Measurements from ENCODE around the gene KANK4.
"Not testable (repeated sequence)": the region's sequence is repeated elsewhere in the genome, so short reads cannot be mapped to it uniquely, and the experiment has no call there.

Gene KANK4

DNA sequence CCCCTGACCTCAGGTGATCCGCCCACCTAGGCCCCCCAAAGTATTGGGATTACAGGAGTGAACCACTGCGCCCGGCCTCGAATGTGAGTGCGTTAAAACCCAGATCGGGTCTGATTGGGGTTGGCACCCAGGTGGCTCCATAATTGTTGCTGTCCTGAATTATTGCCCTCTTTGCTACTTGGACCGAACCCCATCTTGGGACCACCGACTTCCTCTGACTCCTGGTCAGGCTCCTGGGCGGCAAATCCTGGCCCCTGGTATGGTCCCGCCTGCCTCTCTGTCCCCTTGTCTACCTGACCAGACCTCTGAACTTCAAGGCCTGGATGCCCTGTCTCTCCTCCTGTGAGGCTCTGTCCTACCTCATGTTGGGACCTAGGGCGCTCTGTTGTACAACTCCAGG, 91.7 kb downstream of the KANK4 start:
- DNase-seq (ENCODE audit: insufficient read length, low spot score) = no peak
- no peak for FAIRE-seq
- no peak for TF ChIP-seq PAX5 (IDR thresholded peaks at IDR 0.05; ENCODE audit: insufficient read depth, low read length, severe bottlenecking)
- TF ChIP-seq POLR2A (IDR thresholded peaks at IDR 0.05; ENCODE audit: low read depth, low read length) = no peak
- TF ChIP-seq POU2F2 (IDR thresholded peaks at IDR 0.05; ENCODE audit: low read depth, low read length) = no peak
- no peak for TF ChIP-seq TAF1 (IDR thresholded peaks at IDR 0.05; ENCODE audit: low read depth, low read length)
- no peak for TF ChIP-seq SPI1 (IDR thresholded peaks at IDR 0.05; ENCODE audit: low read depth, low read length)
- TF ChIP-seq POLR2AphosphoS5 (IDR thresholded peaks at IDR 0.05; ENCODE audit: low read depth, low read length) = no peak

DNA sequence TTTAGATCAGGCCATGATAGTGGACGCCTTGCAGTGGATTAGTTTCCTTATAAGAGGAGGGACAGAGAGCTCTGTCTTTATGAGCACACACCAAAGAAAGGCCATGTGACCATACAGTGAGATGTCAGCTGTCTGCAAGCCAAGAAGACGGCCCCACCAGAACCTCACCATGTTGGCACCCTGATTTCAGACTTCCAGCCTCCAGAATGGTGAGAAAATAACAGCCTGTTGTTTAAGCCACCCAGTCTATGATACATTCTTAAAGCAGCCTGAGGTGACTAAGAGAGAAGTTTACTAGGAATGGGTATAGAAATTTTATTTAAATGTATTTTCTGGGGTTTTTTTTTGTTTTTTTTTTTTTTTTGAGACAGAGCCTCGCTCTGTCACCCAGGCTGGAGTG, 95.1 kb downstream of the KANK4 start:
- TF ChIP-seq TAF1 (IDR thresholded peaks at IDR 0.05; ENCODE audit: low read depth, low read length) (no peak), SPI1 (IDR thresholded peaks at IDR 0.05; ENCODE audit: low read depth, low read length) (no peak), PAX5 (IDR thresholded peaks at IDR 0.05; ENCODE audit: insufficient read depth, low read length, severe bottlenecking) (no peak)
- no peak for DNase-seq (ENCODE audit: insufficient read length, low spot score)
- FAIRE-seq = no peak

GRCh38 chr1:62222321-62222720, 96.9 kb downstream of the KANK4 start:
- DNase-seq (ENCODE audit: insufficient read length, low spot score) = no peak
- TF ChIP-seq POU2F2 (IDR thresholded peaks at IDR 0.05; ENCODE audit: low read depth, low read length) = no peak
- no peak for TF ChIP-seq SPI1 (IDR thresholded peaks at IDR 0.05; ENCODE audit: low read depth, low read length)
- TF ChIP-seq POLR2AphosphoS5 (IDR thresholded peaks at IDR 0.05; ENCODE audit: low read depth, low read length) = no peak
- no peak for TF ChIP-seq PAX5 (IDR thresholded peaks at IDR 0.05; ENCODE audit: insufficient read depth, low read length, severe bottlenecking)
- TF ChIP-seq TAF1 (IDR thresholded peaks at IDR 0.05; ENCODE audit: low read depth, low read length) = no peak
- no peak for TF ChIP-seq POLR2A (IDR thresholded peaks at IDR 0.05; ENCODE audit: low read depth, low read length)
- no peak for FAIRE-seq

GRCh38 chr1:62221171-62221570, 98.1 kb downstream of the KANK4 start:
- TF ChIP-seq PAX5 (IDR thresholded peaks at IDR 0.05; ENCODE audit: insufficient read depth, low read length, severe bottlenecking) (no peak), SPI1 (IDR thresholded peaks at IDR 0.05; ENCODE audit: low read depth, low read length) (no peak), POU2F2 (IDR thresholded peaks at IDR 0.05; ENCODE audit: low read depth, low read length) (no peak), POLR2AphosphoS5 (IDR thresholded peaks at IDR 0.05; ENCODE audit: low read depth, low read length) (no peak), POLR2A (IDR thresholded peaks at IDR 0.05; ENCODE audit: low read depth, low read length) (no peak), TAF1 (IDR thresholded peaks at IDR 0.05; ENCODE audit: low read depth, low read length) (no peak)
- DNase-seq (ENCODE audit: insufficient read length, low spot score) (no peak), FAIRE-seq (no peak)

GRCh38 chr1:62220456-62220855, 98.8 kb downstream of the KANK4 start:
- DNase-seq (ENCODE audit: insufficient read length, low spot score); FAIRE-seq: not testable (repeated sequence)

DNA sequence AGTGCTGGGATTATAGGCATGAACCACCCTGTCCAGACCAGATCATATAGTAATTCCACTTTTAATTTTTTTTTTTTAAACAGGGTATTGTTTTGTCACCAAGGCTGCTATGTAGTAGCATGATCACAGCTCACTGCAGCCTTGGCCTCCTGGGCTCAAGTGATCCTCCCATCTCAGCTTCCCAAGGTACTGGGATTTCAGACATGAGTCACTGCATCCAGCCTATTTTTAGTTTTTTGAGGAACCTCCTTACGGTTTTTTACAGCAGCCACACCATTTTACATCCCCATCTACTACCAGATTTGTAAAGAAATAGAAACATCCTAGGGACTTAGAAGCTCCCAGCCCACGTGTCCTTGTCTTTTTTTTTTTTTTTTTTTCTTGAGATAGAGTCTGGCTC, 100.6 kb downstream of the KANK4 start:
- FAIRE-seq (no peak), DNase-seq (ENCODE audit: insufficient read length, low spot score) (no peak)
- no peak for TF ChIP-seq SPI1 (IDR thresholded peaks at IDR 0.05; ENCODE audit: low read depth, low read length)
- TF ChIP-seq POU2F2 (IDR thresholded peaks at IDR 0.05; ENCODE audit: low read depth, low read length) = no peak
- TF ChIP-seq POLR2AphosphoS5 (IDR thresholded peaks at IDR 0.05; ENCODE audit: low read depth, low read length) = no peak
- TF ChIP-seq POLR2A (IDR thresholded peaks at IDR 0.05; ENCODE audit: low read depth, low read length) = no peak
- TF ChIP-seq PAX5 (IDR thresholded peaks at IDR 0.05; ENCODE audit: insufficient read depth, low read length, severe bottlenecking) = no peak
- no peak for TF ChIP-seq TAF1 (IDR thresholded peaks at IDR 0.05; ENCODE audit: low read depth, low read length)

DNA sequence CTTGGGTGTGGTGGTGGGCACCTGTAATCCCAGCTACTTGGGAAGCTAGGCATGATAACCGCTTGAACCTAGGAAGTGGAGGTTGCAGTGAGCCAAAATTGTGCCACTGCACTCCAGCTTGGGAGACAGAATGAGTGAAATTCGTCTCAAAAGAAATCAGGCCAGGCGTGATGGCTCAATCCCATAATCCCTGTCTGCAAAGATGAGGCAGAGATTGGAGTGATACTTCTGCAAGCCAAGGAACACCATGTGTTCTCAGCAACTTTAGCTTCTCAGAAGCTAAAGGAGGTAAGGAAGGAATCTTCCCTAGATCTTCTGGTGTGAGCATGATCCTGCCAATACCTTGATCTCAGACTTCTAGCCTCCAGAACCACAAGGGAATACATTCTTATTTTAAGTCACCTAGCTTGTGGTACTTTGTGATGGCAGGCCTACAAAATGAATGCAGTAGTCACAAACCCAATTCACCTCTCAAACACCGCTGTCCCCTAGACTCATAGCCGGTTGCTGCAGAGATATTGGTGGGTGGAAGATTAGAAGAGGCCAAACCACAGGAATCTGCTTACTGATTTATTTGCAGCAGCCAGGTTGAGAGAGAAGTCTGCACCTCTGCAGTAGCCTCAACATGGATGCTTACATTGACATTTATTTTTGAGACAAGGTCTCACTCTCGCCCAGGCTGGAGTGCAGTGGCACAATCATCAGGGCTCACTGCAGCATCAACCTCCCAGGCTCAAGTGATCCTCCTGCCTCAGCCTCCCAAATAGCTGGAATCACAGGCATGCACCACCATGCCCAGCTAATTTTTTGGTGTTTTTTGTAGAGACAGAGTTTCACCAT, 105.9 kb downstream of the KANK4 start:
- DNase-seq (ENCODE audit: insufficient read length, low spot score) (no peak), FAIRE-seq (no peak)
- TF ChIP-seq SPI1 (IDR thresholded peaks at IDR 0.05; ENCODE audit: low read depth, low read length) (no peak), POLR2AphosphoS5 (IDR thresholded peaks at IDR 0.05; ENCODE audit: low read depth, low read length) (no peak), POLR2A (IDR thresholded peaks at IDR 0.05; ENCODE audit: low read depth, low read length) (no peak)

- FAIRE-seq = no peak
- DNase-seq (ENCODE audit: insufficient read length, low spot score) = no peak
- TF ChIP-seq POLR2AphosphoS5 (IDR thresholded peaks at IDR 0.05; ENCODE audit: low read depth, low read length) (no peak), PAX5 (IDR thresholded peaks at IDR 0.05; ENCODE audit: insufficient read depth, low read length, severe bottlenecking) (no peak), SPI1 (IDR thresholded peaks at IDR 0.05; ENCODE audit: low read depth, low read length) (no peak), POLR2A (IDR thresholded peaks at IDR 0.05; ENCODE audit: low read depth, low read length) (no peak), TAF1 (IDR thresholded peaks at IDR 0.05; ENCODE audit: low read depth, low read length) (no peak), POU2F2 (IDR thresholded peaks at IDR 0.05; ENCODE audit: low read depth, low read length) (no peak)
Measured at GRCh38 chr1:62212411-62212810, 106.8 kb downstream of the KANK4 start.

DNA sequence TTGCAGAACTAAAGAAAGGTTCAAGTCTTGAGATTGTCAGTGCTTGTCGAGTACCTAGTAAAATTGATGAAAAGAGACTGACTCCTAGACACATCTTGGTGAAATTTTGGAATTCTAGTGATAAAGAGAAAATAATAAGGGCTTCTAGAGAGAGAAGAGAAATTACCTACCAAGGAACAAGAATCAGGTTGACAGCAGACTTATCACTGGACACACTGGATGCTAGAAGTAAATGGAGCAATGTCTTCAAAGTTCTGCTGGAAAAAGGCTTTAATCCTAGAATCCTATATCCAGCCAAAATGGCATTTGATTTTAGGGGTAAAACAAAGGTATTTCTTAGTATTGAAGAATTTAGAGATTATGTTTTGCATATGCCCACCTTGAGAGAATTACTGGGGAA, 108.3 kb downstream of the KANK4 start:
- FAIRE-seq = no peak
- TF ChIP-seq POLR2AphosphoS5 (IDR thresholded peaks at IDR 0.05; ENCODE audit: low read depth, low read length) (no peak), PAX5 (IDR thresholded peaks at IDR 0.05; ENCODE audit: insufficient read depth, low read length, severe bottlenecking) (no peak), POLR2A (IDR thresholded peaks at IDR 0.05; ENCODE audit: low read depth, low read length) (no peak), TAF1 (IDR thresholded peaks at IDR 0.05; ENCODE audit: low read depth, low read length) (no peak), POU2F2 (IDR thresholded peaks at IDR 0.05; ENCODE audit: low read depth, low read length) (no peak), SPI1 (IDR thresholded peaks at IDR 0.05; ENCODE audit: low read depth, low read length) (no peak)
- DNase-seq (ENCODE audit: insufficient read length, low spot score) = no peak

DNA sequence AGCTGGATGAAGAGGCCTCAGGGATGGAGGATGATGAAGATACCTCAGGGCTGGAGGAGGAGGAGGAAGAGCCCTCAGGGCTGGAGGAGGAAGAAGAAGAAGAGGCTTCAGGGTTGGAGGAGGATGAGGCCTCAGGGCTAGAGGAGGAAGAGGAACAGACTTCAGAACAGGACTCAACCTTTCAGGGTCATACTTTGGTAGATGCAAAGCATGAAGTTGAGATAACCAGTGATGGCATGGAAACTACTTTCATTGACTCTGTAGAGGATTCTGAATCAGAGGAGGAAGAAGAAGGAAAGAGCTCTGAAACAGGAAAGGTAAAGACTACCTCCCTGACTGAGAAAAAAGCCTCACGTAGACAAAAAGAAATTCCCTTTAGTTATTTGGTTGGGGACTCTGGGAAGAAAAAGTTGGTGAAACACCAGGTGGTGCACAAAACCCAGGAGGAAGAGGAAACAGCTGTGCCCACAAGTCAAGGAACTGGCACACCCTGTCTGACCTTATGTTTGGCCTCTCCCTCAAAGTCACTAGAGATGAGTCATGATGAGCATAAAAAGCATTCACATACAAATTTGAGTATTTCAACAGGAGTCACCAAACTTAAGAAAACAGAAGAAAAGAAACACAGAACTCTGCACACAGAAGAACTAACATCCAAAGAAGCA, 109.2 kb downstream of the KANK4 start:
- TF ChIP-seq SPI1 (IDR thresholded peaks at IDR 0.05; ENCODE audit: low read depth, low read length) (no peak), POLR2A (IDR thresholded peaks at IDR 0.05; ENCODE audit: low read depth, low read length) (no peak), TAF1 (IDR thresholded peaks at IDR 0.05; ENCODE audit: low read depth, low read length) (no peak), PAX5 (IDR thresholded peaks at IDR 0.05; ENCODE audit: insufficient read depth, low read length, severe bottlenecking) (no peak), POLR2AphosphoS5 (IDR thresholded peaks at IDR 0.05; ENCODE audit: low read depth, low read length) (no peak), POU2F2 (IDR thresholded peaks at IDR 0.05; ENCODE audit: low read depth, low read length) (no peak)
- DNase-seq (ENCODE audit: insufficient read length, low spot score) (no peak), FAIRE-seq (no peak)

Measured in GM12891 (cell line).